ENCODE results near the gene CCDC30. TPM values are rescaled to one million over a fixed set of nuclear protein-coding genes. Genes with fewer than 3 reads are reported as not detected.

The CCDC30 gene
- total RNA-seq, 1 experiment from 2014 or later = 0.84 TPM

DNA sequence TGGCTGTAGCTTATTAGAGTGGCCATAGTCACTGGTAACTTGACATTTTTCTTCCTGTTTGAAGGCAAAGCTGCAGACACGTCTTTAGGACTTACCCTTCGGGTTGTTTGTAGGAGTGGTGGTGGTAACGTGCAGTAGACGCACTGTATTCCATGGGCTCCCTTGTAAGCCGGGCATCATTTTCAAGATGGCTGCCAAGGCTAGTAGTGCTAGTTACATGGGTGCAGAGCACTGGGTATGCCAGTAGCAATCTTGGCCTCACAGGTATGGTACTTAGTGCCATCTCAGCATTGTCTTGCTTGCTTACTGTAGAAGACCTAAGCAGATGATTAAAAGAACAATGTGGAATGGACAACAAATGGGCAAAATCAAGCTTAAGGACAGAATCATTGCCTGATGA, 221.1 kb downstream of the CCDC30 start:
- no peak for DNase-seq (ENCODE audit: extremely low read depth, low read depth)

DNA sequence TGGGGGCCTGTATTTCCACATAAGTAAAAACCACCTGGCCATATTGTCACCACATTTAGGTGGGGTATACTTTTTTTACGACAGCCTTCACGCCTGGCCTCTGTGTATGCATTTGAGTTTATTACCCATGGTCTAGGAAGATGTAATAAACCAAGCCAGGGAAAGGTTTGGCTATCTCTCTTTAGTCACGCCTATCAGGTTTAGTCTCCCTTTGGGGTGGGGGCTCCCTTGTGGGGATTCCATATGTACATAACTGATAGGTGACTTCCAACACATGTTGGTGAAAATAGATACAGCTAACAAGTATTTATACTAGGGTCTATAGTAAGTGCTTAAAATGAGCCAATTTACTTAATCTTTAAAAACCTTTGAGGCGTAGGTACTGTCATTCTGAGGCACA, 223.3 kb downstream of the CCDC30 start:
- no peak for DNase-seq (ENCODE audit: extremely low read depth, low read depth)

DNA sequence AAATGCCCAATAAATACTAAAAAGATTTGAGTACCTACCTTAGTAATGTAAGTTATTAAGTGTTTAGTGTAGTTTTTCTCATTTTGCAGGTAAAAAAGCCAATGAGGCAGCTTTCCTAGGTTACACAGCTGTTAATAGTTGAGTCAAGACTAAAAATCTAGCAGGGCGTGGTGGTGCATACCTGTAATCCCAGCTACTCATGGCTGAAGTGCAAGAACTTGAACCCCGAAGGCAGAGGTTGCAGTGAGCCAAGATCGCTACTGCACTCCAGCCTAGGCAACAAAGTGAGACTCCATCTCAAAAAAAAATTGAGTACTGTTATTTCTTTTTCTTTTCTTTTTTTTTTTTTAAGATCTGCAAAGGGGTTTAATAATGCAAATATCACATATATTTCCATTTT, 226.8 kb downstream of the CCDC30 start:
- no peak for DNase-seq (ENCODE audit: extremely low read depth, low read depth)

DNA sequence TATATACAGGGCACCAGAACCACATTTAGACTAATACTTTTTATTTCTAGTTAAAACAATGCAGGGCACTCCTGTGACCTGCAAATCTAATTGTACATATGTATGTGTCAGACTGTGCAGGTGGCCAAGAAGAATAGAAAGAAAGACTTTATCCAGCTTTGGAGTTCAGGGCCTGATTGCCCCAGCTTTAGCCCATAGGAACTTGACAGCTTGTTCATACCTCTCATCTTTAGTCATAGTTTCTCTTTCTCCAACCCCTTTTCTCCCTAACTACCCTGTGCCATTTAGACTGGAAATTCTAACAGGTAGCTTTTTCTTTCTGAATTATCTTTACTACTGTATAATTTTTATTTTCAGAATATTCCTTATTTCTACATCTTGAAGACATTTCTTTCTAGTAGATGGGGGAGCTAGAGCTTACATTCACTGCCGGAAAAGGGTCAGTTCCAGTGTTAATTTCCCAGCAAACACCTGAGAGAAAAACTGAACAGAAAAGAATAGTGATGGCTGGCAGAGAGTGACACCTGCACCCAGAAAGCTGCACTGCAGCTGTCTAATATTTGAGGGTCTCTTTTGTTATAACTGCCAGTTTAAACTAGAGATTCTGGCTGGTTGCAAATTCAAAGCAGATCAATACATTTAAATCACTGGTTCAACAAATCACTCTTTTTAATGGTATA, 227.5 kb downstream of the CCDC30 start:
- DNase-seq (ENCODE audit: extremely low read depth, low read depth) = no peak

DNA sequence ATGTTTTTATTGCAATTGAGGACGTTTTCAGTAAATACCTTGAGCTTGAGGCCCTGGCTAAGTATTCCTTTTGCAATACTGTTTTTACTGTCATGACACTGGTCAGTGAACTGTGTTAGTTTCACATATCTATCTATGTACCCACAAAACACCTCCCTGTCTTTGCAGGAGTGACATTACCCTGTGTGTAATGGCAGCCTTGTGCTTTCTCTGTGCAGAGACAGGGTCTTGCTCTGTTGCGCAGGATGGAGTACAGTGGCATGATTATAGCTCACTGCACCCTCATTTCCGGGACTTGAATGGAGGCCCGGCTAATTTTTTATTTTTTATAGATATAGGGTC, 228.0 kb downstream of the CCDC30 start:
- no peak for DNase-seq (ENCODE audit: extremely low read depth, low read depth)

DNA sequence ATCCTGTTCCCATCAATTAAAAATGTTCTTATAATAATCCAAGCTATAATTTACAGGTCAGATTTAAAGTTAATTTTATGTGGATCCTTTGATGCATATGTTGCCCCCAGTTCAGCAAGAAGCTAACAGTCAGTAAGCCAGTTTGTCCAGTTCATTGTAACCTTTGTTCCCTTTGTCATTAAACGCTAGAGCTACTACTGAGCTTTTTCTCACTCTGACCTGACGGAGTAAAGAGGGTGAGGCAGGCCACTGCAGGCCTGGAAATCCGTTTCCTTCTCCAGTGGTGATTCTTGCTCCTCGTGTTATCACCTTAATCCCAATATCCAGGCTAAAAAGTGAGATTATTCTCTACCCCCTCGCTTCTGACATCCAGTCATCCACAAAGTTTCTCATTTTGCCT, 229.4 kb downstream of the CCDC30 start:
- no peak for DNase-seq (ENCODE audit: extremely low read depth, low read depth)

DNA sequence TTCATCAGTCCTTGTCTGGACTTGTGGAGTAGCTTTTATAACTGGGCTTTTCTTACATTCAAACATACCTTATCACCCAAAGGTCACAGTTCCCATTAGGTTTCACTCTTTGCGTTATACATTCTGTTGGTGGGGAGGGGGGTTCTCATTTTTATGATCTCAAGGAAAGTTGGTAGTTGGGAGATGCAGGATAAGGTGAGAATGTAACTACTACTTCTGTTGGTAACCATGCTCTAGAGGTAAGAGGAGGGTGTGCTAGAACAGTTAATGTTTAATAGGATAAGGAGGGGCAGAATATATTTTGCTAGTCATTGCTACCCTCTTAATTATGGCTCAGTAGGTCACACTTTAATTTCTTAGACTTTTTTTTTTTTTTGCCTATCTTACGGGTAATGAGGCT, 229.8 kb downstream of the CCDC30 start:
- DNase-seq (ENCODE audit: extremely low read depth, low read depth) = no peak

DNA sequence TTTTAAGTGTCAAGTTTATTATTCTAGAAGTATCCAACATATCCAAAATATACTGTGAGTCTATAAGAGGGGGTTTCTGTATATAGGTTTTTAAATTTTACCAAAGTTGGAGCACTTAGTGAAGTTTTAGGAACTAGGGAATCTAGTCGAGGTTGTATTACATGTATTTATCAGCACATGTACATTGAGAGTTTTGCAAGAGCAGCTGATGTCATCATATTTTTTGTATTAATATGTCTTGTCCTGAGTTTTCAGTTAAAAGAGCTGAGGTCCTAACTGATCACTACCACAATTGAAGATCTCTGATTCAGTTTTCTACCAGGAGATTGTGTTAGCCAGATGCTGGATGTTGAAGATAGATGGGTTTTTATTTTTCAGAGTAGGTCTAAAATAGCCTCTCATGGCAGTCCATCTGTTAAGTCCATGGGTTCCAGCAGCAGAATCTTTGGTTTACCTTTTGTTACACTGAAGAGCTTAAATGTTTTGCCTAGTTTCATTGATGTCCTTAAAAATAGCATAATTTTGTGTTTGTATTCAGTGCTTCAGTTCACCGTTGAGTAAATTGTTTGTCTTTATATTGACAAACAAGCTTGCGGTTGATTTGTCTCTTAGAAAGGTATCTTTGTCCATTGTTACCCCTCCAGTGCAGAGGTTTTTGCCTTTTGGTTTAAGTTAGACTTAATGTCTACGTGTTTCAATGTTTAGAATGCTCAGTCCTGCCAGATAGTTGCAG, 235.2 kb downstream of the CCDC30 start:
- DNase-seq (ENCODE audit: extremely low read depth, low read depth) = no peak

DNA sequence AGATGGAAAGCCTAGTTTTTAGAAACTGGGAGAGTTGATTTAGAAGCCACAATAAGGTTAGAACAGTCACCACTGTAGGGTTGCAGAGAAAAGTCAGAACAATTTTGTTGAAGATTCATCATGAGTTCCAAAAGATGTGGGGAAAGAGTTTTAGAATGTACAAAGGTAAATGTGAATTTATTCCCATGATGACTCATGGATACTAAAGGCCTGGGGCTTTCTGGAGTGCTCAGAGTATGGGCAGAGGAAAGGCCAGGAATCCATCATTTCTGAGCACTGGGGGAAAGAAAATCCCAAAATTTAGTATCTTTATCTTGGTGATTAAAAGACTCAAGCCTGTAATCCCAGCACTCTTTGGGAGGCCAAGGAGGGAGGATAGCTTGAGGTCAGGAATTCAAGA, 236.9 kb downstream of the CCDC30 start:
- no peak for DNase-seq (ENCODE audit: extremely low read depth, low read depth)

DNA sequence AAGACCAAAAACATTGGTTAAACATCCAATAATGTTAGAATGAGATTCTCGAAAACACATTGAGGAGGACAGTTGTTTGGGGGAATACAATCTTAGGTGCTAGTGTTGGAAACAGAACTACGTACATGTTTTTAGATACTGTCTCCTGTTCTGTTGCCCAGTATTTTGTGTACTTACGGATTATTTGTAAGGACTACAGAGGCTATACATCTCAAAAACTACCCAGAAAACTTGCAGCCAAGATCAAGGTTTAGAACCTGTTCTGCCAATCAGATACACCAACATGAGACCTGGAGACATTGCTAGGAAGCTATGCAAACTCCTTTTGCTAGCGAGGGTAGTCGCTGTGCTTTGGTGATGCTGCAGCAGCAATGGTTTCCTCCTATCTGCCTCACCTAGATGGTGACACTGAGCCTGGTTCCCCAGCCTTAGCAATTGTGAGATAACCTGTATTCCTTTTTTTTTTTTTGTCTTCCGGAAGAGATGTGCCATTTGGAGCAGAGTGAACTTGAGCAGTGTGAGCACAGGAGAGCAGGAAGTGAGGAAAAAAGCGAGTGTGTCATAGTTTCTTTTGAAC, 240.9 kb downstream of the CCDC30 start:
- DNase-seq (ENCODE audit: extremely low read depth, low read depth) = no peak

Small RNAs within 50 kb of the gene (small RNA-seq; reads per million reads assigned to genes)
- 0 reads per million in 2 experiments for gene RNU6-536P
- gene TMSB4XP1 = 0 reads per million in 2 experiments

Other genes starting within 250 kb of the CCDC30 start
- gene FOXJ3, start 128.1 kb upstream of the CCDC30 start, total RNA-seq (2014; rRNA removed; shearing (Covaris generic)) = 24.0 and 30.0 TPM in 2 replicates
- 2.7 TPM in 2 replicates for gene RIMKLA, start 82.5 kb upstream of the CCDC30 start, total RNA-seq (2014; rRNA removed; shearing (Covaris generic))
- gene ZMYND12, start 7.3 kb upstream of the CCDC30 start, total RNA-seq (2014; rRNA removed; shearing (Covaris generic)) = 0.29 and 0.32 TPM in 2 replicates
- gene PPCS, start 6.7 kb upstream of the CCDC30 start, total RNA-seq (2014; rRNA removed; shearing (Covaris generic)) = 57.6 and 65.1 TPM in 2 replicates
- gene PPIH, start 195.1 kb downstream of the CCDC30 start, total RNA-seq (2014; rRNA removed; shearing (Covaris generic)) = 34.5 and 40.4 TPM in 2 replicates
- 1,027 and 1,037 TPM in 2 replicates for gene YBX1, start 219.1 kb downstream of the CCDC30 start, total RNA-seq (2014; rRNA removed; shearing (Covaris generic))